H1 (cell line): ENCODE results near the gene IL1A. TPM values are rescaled to one million over a fixed set of nuclear protein-coding genes. Genes with fewer than 3 reads are reported as not detected.

ENCODE experiments used
- CHD1 ChIP-seq: IDR thresholded peaks from 2 replicates; pipeline ENCODE4 v1.6.1; 2012; ENCODE audit warnings: low read depth, low read length, improper control_type of control experiment
- EP300 ChIP-seq, 2 experiments: IDR thresholded peaks; 1 replicate in 1 of 2; 2 replicates in 1 of 2; pipeline ENCODE4 v1.6.1; 2011 to 2012; ENCODE audit warnings: low read depth in 2 of 2, low read length in 2 of 2, mild to moderate bottlenecking in 2 of 2, borderline replicate concordance in 1 of 2, inconsistent platforms in 1 of 2, moderate library complexity in 1 of 2
- JUND ChIP-seq: IDR thresholded peaks from 2 replicates; pipeline ENCODE4 v1.6.1; 2011; ENCODE audit warnings: mild to moderate bottlenecking, improper control_type of control experiment, low read length
- USF2 ChIP-seq: IDR thresholded peaks from 2 replicates; pipeline ENCODE4 v1.6.1; 2011; ENCODE audit warnings: low read length, improper control_type of control experiment
- polyA plus RNA-seq, 7 experiments: library from polyadenylated mRNA; depleted of rRNA in 3 of 7; stranded (reverse) in 5 of 7; unstranded in 2 of 7; fragments of >200 nt in 5 of 7; fragments of 200-250 nt in 2 of 7; gene quantifications; 1 replicate in 5 of 7; 2 replicates in 1 of 7; 4 replicates in 1 of 7; pipeline versions ENCODE4 v1.2.1 to v1.2.3, GENCODE V29; 2011 to 2013; ENCODE audit warnings: missing spikeins in 2 of 7, mixed read lengths in 2 of 7
- total RNA-seq: library from RNA; stranded (reverse); fragmentation: NEBNext Ultra II Directional; extraction: Animal tissue kit (Norgen Biotek cat#: 25700); gene quantifications from 2 replicates; pipeline ENCODE4 v1.2.1, GENCODE V29; 2021

IL1A gene
- total and polyA plus RNA-seq, 2 of the 8 experiments (the other 6 are each of a cell fraction or from before 2014, with no cell fraction given), result 0.32 to 0.74 TPM

- TF ChIP-seq EP300 (IDR thresholded peaks at IDR 0.05; ENCODE audit: borderline replicate concordance in 1 of 2, low read depth in 2 of 2, low read length in 2 of 2) (no peak), USF2 (no peak), JUND (no peak), CHD1 (no peak)
Observed at GRCh38 chr2:112825706-112826105, 41.4 kb upstream of the IL1A start (continued).
